GM23338 (cell line): ENCODE measurements around the gene BICRA. TPM values are rescaled to one million over a fixed set of nuclear protein-coding genes. Genes with fewer than 3 reads are reported as not detected.
A peak's percentile ranks its signal among the peaks of the same experiment; 100 is the strongest.

ENCODE experiments used
- ATAC-seq: fragments of 200-7000 bp; cut with Tn5 transposase; 3 replicates; pipeline ENCODE4 v1.9.1; 2020
- DNase-seq: peaks from one replicate; pipeline ENCODE4 v3.0.0-alpha.2; 2015; ENCODE audit warnings: low spot score
- H2AFZ ChIP-seq: fragments of 200-600 bp; sonication (generic); 2 replicates; pipeline ENCODE4 v1.8.0; 2016; ENCODE audit warnings: antibody characterized with exemption, mild to moderate bottlenecking, moderate library complexity
- H3F3A ChIP-seq: fragments of 200-600 bp; sonication (generic); replicated peaks from 2 replicates; pipeline ENCODE4 v1.8.0; 2017; ENCODE audit warnings: antibody characterized with exemption, mixed run types, low read depth
- H3K27ac ChIP-seq: fragments of 200-600 bp; sonication (generic); 2 replicates; pipeline ENCODE4 v1.6.1; 2016; ENCODE audit warnings: low read depth
- H3K27me3 ChIP-seq: fragments of 200-600 bp; sonication (generic); 2 replicates; pipeline ENCODE4 v1.8.0; 2016; ENCODE audit warnings: mild to moderate bottlenecking, mixed run types, moderate library complexity; ENCODE audit not compliant: insufficient read depth
- H3K36me3 ChIP-seq: fragments of 200-600 bp; sonication (generic); 2 replicates; pipeline ENCODE4 v1.8.0; 2016; ENCODE audit warnings: mild to moderate bottlenecking; ENCODE audit not compliant: insufficient read depth
- H3K4me1 ChIP-seq: fragments of 200-600 bp; sonication (generic); 2 replicates; pipeline ENCODE4 v1.8.0; 2016; ENCODE audit warnings: mild to moderate bottlenecking, moderate library complexity; ENCODE audit not compliant: insufficient read depth
- H3K4me2 ChIP-seq: fragments of 200-600 bp; sonication (generic); 2 replicates; pipeline ENCODE4 v1.7.1; 2017; ENCODE audit warnings: mixed run types
- H3K4me3 ChIP-seq: fragments of 200-600 bp; sonication (generic); 2 replicates; pipeline ENCODE4 v1.6.1; 2016; ENCODE audit warnings: mixed run types
- H3K79me2 ChIP-seq: fragments of 200-600 bp; sonication (generic); replicated peaks from 2 replicates; pipeline ENCODE4 v1.8.0; 2017; ENCODE audit warnings: mild to moderate bottlenecking; ENCODE audit not compliant: insufficient read depth
- H3K9me2 ChIP-seq: fragments of 200-600 bp; sonication (generic); 2 replicates; pipeline ENCODE4 v1.8.0; 2017; ENCODE audit not compliant: insufficient read depth
- H4K20me1 ChIP-seq: fragments of 200-600 bp; sonication (generic); replicated peaks from 2 replicates; pipeline ENCODE4 v1.8.0; 2017; ENCODE audit warnings: mild to moderate bottlenecking; ENCODE audit not compliant: insufficient read depth
- H3K27ac Mint-ChIP-seq: 2 replicates; pipeline ENCODE4 v1.8.0; 2020; ENCODE audit warnings: inconsistent platforms, mild to moderate bottlenecking, moderate library complexity, mixed read lengths
- H3K27me3 Mint-ChIP-seq: 3 replicates; pipeline ENCODE4 v1.8.0; 2022; ENCODE audit warnings: low read depth, mild to moderate bottlenecking, moderate library complexity, mixed read lengths, inconsistent platforms; ENCODE audit not compliant: insufficient read depth, poor library complexity
- H3K36me3 Mint-ChIP-seq: 3 replicates; pipeline ENCODE4 v1.8.0; 2021; ENCODE audit warnings: low read depth, mild to moderate bottlenecking, inconsistent platforms, moderate library complexity, mixed read lengths
- H3K4me1 Mint-ChIP-seq: 3 replicates; pipeline ENCODE4 v1.8.0; 2020; ENCODE audit warnings: mild to moderate bottlenecking, inconsistent platforms, mixed read lengths
- H3K4me3 Mint-ChIP-seq: 3 replicates; pipeline ENCODE4 v1.8.0; 2021; ENCODE audit warnings: moderate library complexity, mild to moderate bottlenecking, inconsistent platforms, mixed read lengths
- H3K9me3 Mint-ChIP-seq: 3 replicates; pipeline ENCODE4 v1.8.0; 2020; ENCODE audit warnings: moderate library complexity, mild to moderate bottlenecking, inconsistent platforms, mixed read lengths
- EZH2 ChIP-seq: fragments of 200-600 bp; sonication (generic); IDR thresholded peaks from one replicate; pipeline ENCODE4 v1.8.0; 2017; ENCODE audit warnings: antibody characterized with exemption, mild to moderate bottlenecking, low read depth; ENCODE audit not compliant: unreplicated experiment
- EZH2phosphoT487 ChIP-seq: fragments of 200-600 bp; sonication (generic); IDR thresholded peaks from one replicate; pipeline ENCODE4 v1.8.1; 2018; ENCODE audit warnings: antibody characterized with exemption; ENCODE audit not compliant: unreplicated experiment
- ZNF331 ChIP-seq: fragments of 250-450 bp; sonication (Bioruptor Pico); IDR thresholded peaks from 2 replicates; pipeline ENCODE4 v1.5.0; 2020; ENCODE audit warnings: low read depth, mild to moderate bottlenecking, moderate library complexity
- polyA plus RNA-seq: library from polyadenylated mRNA; unstranded; fragments of >200 nt; fragmentation: Nextera tagmentation; extraction: Ambion mirVana; gene quantifications from 2 replicates; pipeline ENCODE4 v1.2.1, GENCODE V29; 2016
- total RNA-seq: library from RNA; depleted of rRNA; stranded (reverse); fragments of >200 nt; shearing (Covaris generic); gene quantifications from 2 replicates; pipeline ENCODE4 v1.2.3, GENCODE V29; 2014
- TF ChIP-seq, protein P1 (sequence below): fragments of 250-450 bp; sonication (Bioruptor Pico); IDR thresholded peaks from 2 replicates; pipeline ENCODE4 v1.5.0; 2020; ENCODE audit warnings: mild to moderate bottlenecking, moderate library complexity

Gene BICRA
- total and polyA plus RNA-seq, 2 experiments from 2014 or later, result 7.0 to 37.7 TPM

DNA sequence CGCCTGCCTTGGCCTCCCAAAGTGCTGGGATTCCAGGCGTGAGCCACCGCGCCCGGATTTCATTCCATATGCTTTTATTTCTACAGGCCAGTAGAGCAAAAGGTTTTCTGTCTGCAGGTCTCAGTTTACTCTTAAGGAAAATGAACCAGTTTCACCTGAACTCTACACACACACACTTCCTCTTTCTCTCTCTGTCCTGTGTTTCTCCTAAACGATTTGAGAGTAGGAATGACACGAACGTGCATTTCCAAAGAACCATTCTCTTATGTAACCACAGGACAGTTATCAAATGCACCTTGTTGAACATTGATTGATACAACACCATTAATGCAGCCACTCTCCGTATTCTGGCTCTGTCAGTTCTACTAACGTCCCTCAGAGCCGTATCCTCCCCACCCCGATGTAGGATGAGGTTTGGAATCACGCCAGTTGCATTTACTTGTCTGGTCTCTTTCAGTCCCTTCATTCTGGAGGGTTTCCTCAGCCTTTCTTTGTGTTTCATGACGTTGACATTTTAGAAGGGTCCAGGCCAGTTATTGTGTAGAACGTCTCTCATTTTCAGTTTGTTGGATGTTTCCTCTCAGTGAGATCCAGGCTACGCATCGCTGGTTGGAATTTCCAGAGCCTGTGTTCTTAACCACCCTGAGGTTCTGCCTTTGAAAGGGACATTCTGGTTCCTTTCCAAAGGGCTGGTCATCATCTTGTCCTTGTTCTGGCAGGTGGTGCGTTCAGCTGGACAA lies 36.0 kb downstream of the BICRA start:
- no peak overlapping the region for H2AFZ ChIP-seq

More for the DNA sequence above, 36.0 kb downstream of the BICRA start:
- no peak overlapping the region; the same call in 1 of the 2 replicates for H3K27ac Mint-ChIP-seq
- H3K27ac ChIP-seq, result peak overlapping the region; percentile 72
- H4K20me1 ChIP-seq, result peaks cover 35% of the 10 kb centered on the region
- H3K27me3 Mint-ChIP-seq, result peaks cover 4% of the 10 kb centered on the region
- peaks cover 96% of the 10 kb centered on the region for H3K79me2 ChIP-seq
- ATAC-seq, result no peak
- H3K9me3 Mint-ChIP-seq, result peaks cover 8% of the 10 kb centered on the region; the same call in 1 of the 3 replicates
- H3K27me3 ChIP-seq, result no peaks in the 10 kb centered on the region
- peaks cover 11% of the 10 kb centered on the region; the same call in 1 of the 2 replicates for H3K4me1 ChIP-seq
- no peak overlapping the region for H3K4me2 ChIP-seq
- H3K36me3 Mint-ChIP-seq, result peaks cover 34% of the 10 kb centered on the region
- H3K9me2 ChIP-seq, result peaks cover 3% of the 10 kb centered on the region; the same call in 1 of the 2 replicates
- peaks cover 12% of the 10 kb centered on the region; the same call in 1 of the 2 replicates for H3F3A ChIP-seq
- H3K4me3 Mint-ChIP-seq, result no peak overlapping the region; the same call in 2 of the 3 replicates
- TF ChIP-seq EZH2phosphoT487, result no peak
- TF ChIP-seq, protein P1, sequence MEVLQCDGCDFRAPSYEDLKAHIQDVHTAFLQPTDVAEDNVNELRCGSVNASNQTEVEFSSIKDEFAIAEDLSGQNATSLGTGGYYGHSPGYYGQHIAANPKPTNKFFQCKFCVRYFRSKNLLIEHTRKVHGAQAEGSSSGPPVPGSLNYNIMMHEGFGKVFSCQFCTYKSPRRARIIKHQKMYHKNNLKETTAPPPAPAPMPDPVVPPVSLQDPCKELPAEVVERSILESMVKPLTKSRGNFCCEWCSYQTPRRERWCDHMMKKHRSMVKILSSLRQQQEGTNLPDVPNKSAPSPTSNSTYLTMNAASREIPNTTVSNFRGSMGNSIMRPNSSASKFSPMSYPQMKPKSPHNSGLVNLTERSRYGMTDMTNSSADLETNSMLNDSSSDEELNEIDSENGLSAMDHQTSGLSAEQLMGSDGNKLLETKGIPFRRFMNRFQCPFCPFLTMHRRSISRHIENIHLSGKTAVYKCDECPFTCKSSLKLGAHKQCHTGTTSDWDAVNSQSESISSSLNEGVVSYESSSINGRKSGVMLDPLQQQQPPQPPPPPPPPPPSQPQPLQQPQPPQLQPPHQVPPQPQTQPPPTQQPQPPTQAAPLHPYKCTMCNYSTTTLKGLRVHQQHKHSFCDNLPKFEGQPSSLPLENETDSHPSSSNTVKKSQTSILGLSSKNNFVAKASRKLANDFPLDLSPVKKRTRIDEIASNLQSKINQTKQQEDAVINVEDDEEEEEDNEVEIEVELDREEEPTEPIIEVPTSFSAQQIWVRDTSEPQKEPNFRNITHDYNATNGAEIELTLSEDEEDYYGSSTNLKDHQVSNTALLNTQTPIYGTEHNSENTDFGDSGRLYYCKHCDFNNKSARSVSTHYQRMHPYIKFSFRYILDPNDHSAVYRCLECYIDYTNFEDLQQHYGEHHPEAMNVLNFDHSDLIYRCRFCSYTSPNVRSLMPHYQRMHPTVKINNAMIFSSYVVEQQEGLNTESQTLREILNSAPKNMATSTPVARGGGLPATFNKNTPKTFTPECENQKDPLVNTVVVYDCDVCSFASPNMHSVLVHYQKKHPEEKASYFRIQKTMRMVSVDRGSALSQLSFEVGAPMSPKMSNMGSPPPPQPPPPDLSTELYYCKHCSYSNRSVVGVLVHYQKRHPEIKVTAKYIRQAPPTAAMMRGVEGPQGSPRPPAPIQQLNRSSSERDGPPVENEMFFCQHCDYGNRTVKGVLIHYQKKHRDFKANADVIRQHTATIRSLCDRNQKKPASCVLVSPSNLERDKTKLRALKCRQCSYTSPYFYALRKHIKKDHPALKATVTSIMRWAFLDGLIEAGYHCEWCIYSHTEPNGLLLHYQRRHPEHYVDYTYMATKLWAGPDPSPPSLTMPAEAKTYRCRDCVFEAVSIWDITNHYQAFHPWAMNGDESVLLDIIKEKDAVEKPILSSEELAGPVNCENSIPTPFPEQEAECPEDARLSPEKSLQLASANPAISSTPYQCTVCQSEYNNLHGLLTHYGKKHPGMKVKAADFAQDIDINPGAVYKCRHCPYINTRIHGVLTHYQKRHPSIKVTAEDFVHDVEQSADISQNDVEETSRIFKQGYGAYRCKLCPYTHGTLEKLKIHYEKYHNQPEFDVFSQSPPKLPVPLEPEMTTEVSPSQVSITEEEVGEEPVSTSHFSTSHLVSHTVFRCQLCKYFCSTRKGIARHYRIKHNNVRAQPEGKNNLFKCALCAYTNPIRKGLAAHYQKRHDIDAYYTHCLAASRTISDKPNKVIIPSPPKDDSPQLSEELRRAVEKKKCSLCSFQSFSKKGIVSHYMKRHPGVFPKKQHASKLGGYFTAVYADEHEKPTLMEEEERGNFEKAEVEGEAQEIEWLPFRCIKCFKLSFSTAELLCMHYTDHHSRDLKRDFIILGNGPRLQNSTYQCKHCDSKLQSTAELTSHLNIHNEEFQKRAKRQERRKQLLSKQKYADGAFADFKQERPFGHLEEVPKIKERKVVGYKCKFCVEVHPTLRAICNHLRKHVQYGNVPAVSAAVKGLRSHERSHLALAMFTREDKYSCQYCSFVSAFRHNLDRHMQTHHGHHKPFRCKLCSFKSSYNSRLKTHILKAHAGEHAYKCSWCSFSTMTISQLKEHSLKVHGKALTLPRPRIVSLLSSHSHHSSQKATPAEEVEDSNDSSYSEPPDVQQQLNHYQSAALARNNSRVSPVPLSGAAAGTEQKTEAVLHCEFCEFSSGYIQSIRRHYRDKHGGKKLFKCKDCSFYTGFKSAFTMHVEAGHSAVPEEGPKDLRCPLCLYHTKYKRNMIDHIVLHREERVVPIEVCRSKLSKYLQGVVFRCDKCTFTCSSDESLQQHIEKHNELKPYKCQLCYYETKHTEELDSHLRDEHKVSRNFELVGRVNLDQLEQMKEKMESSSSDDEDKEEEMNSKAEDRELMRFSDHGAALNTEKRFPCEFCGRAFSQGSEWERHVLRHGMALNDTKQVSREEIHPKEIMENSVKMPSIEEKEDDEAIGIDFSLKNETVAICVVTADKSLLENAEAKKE (CRISPR knock-in tag), result no peak
- no peak for TF ChIP-seq EZH2
- TF ChIP-seq ZNF331 (CRISPR knock-in tag), result no peak
- no peak for DNase-seq
- peaks cover 20% of the 10 kb centered on the region for H3K4me1 Mint-ChIP-seq
- H3K36me3 ChIP-seq, result peaks cover 7% of the 10 kb centered on the region; the same call in 1 of the 2 replicates
- H3K4me3 ChIP-seq, result no peak overlapping the region
